CD4-positive, alpha-beta T cell treated with Interleukin-6 for 4 hours (primary cell): ENCODE measurements around the gene DOCK10.
A peak's percentile ranks its signal among the peaks of the same experiment; 100 is the strongest.
"Not testable (repeated sequence)": the region's sequence is repeated elsewhere in the genome, so short reads cannot be mapped to it uniquely, and the experiment has no call there.

ENCODE experiments used
- DNase-seq: peaks from one replicate; pipeline ENCODE4 v3.0.0-alpha.2; 2020; ENCODE audit warnings: mixed read lengths

Gene DOCK10

DNA sequence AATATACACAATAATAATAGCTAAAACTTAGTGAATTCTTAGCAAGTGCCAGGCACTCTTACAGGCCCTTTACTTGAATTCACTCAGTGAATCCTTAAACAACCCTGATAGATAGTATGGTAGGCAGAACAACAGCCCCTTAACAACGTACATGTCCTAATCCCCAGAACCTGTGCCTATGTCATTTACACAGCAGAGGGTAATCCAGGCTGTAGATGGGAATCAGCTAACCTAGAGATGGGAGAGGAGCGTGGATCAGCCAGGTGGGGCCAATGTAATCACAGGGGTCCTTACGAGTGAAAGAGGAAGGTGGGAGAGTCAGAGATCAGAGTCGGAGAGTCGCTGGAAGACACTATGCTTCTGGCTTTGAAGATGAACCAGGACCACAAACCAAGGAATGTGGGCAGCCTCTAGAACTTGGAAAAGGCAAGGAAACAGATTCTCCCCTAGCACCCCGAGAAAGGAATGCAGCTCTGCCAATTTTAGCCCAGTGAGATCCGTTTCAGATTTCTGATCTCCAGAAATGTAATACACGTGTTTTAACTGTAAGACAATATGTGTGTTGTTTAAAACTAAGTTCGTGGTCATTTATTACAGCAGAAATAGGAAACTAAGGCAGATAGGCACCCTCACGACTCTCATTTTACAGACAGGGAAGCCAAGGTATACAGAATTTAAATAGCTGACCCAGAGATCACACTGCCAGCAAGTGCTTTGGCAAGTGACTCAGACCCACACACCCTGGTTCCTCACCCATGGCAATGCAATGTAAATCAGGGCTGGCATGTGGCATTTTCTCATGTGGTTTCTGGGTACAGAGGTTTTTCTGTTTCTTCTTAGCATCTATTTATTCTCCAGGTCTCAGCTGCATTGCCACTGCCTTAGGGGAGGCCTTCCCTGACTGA is 68.9 kb downstream of the DOCK10 start:
- peak; percentile 46 for DNase-seq

DNA sequence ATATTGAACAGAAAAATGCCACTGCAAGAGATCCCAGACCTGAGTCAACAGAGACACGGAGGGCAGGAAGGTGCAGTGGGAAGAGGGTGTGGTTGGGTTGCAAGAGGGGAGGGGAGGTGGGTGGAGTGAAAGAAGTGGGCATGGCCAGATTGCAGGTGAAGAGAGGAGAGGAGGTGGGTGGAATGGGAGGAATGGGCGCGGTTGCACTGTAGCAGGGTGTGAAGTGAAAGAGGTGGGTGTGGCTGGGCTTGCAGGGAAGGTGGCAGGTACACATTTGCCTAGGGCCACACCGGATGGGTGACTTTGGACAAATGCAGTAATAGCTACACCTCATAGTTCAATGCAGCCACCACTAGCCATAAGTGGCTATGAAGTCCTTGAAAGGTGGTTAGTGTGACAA is 71.1 kb downstream of the DOCK10 start:
- DNase-seq, result peak; percentile 41

DNA sequence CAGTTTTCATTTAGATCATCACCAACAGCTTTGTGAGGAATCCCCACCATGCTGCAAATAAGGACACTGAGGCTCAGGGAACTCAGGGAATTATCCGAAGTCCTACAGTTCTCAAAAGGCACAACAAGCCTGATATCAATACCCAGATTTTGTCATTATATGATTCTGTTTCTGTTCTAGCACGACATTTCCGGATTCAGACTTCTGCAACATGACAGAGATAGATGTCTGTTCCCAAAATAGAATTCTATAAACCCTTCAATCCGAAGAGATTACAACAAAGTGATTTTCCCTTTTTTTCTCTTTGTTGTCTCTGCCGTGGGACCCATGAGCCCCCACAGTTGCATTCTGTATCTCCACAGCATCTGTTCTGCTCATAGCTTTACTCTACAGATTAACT is 72.0 kb downstream of the DOCK10 start:
- DNase-seq, result no peak

DNA sequence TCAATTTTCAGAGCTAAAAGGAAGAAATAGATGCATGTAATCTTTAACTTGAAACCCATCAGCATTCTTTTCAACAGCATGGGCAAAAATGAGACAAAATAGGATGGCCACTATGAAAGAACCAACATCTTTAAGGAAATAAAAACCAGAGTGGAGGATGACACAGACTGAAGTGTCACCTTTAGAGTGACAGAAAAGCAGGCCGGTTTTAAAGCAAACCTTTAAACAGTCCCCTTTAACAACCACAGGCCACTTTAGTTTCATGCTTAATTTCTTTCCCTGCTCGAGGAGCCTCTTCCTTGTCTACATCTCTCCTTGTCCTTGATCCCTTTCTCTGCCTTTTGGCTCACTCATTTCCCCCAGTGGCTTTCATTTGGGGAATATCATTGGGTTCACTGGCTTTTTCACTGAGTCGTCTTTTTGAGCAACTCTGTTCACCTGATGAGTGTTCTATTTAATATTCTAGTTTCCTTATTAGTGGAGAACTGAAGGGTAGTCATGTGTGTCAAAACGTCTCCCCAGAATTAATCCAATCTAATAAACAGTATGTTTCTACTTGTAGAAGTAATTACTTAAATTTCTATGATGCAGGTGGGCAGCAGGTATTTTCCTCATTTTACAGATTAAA is 72.5 kb downstream of the DOCK10 start:
- DNase-seq, result no peak

DNA sequence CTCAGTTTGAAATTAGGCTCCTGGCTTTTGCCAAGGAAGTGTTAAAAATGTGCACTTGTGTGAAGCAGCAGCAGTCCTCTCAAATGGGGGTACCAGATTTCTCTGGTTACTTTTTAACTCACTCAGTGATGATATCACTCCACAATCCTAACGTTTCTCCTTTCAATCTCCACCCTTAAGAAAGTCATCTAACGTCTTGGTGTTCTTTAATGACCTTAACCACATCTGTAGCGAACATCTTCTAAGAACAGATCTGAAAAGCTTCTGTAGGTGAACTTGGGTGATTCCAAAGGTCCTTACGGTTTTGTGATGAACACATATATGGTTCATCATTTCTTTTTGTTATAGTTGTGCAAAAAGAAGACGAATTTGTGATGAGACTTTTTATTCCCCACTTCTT is 73.2 kb downstream of the DOCK10 start:
- no peak for DNase-seq

DNA sequence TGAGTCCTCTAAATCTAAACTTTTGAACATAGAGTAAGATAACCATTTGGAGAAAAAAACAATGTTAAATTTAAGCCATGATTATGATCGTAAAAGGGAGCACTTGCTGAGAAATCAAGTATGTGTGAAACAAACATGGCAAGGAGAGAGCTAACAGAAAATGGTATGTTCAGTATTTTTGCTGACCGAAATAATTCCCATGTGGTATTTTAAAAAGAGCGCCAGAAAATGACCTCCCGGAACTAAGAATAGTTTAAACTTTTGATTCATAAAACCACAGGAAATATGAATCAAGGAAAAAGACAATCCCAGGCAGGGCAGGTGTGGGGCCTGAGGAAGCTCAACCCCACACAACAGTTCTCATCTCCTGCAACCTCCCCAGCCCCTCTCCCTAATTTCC is 74.2 kb downstream of the DOCK10 start:
- no peak for DNase-seq

DNA sequence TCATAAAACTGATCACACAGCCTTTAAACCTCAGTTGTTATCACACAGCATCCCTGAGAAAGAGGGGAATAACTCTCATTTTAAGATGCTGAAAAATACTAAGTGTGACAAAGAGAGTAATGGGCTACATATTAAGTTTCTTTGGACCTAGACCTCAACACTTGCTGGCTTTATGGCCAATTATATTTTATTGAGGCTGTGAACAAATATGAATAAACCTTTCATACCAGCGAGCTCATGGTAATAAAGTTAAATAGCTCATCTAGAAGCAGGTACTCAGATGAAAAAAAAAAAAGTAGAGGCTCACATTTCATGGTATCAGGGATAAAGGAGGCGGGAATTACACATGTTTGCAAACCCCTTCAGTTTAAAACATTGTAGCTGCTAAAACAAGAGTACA is 75.7 kb downstream of the DOCK10 start:
- no peak for DNase-seq

DNA sequence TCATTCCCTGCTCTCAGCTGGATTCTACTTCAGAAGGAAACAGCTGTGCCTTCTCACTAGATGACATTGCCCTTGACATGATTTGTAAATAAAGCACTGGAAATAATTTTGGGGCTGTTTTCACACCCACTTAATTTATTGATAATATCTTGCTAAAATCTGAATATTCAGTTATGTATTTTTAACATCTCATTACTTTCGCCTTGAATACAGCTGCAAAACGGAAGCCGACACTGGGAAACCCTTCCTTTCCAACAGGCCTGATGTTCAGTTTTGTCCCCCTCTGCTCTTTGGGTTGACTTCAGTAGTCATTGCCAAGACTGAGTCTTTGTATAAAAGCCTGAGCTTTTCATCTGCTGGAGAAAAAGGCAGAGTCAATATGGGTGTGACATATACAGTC is 82.7 kb downstream of the DOCK10 start:
- no peak for DNase-seq

DNA sequence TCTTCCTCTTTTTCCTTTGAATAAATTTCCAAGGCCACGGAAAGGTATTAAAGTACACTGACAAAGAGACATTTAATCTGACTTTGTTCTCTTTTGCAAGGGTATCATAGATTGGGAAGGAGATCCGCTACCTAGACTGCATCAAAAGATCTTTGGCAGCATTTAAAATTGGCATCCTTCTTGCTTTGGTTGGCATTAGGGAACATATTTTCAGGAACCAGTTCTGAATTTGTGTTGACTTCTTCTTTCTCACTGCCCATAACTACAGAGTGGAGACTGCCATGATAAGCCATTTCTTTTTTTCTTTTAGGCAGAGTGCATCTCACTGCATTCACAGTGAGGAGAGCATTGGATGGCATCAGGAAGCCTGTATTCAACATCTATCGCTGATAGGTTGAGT is 83.4 kb downstream of the DOCK10 start:
- DNase-seq, result no peak

DNA sequence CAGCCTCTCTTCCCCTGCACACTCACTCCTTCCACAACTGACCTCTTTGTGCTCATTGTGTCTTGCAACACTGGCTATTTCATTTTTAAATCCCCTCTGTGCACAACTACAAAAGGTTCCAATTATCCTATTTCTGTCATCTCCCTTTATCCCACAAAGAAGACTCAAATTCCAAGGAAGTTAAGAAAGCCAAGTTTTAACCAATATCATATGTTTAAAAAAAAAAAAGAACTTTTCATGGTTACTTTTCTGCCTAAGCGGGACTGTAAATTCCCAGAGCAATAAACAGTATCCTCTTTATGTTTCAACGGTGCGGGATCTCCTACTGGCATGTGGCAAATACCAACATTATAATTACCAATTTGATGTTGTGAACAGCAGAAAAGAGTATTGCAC is 83.8 kb downstream of the DOCK10 start:
- no peak for DNase-seq

DNA sequence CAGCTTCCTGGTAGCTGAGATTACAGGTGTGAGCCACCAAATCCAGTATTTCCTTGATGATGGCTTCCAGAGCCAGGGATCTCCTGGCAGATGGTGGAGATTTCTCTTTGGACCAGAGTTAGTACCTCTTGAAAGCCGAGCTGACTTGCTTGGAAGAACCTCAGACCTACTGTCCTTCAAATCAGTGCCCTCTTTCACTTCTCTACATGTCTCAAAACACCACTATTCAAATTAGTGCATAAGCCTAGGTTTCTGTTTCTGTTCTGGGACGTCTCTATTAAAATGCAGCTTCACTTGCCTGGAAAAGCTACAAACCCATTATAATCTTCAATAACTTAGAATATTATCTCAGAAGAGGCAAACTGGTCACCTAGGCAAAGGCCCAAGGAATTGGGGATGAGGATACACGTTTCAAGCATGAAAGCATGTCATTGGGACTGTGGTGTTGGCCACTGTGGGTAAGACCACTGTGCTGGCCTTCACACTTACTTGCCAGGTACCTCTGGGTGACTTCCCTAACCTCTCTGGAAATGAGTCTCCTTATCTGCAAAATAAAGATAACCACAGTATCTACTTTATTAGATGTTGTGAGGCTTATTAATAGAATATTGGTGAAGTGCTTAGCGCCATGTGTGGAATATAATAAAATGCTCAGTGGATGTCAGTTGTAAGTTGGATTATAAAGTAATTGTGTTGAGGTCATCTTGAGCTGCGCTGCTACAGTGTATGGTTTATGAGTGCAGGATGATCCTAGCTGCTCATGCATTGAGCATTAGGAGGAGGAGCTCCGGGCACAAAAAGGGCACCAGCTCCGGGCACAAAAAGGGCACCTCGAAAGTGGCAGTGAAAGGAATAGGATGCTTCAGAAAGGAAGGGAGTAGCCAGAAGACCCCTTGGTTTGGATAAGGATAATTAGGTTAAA is 84.5 kb downstream of the DOCK10 start:
- no peak for DNase-seq

DNA sequence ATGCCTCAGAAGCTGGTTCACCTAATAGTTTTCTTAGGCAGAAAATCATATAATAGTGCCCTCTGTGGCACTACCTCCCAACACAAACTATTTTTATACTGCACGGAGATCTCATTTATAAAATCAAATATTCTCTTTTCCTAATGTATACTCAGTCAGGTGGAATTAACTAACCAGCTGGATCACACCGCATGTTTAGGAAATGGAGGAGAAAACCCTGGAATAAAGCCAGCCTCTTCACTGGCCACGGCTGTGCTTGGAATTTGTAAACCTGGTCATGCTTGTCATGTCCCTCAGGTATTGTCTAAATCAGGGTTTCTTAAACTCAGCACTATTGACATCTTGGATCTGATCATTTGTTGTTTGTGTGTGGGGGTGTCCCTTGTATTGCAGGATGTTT is 85.6 kb downstream of the DOCK10 start:
- DNase-seq, result no peak

DNA sequence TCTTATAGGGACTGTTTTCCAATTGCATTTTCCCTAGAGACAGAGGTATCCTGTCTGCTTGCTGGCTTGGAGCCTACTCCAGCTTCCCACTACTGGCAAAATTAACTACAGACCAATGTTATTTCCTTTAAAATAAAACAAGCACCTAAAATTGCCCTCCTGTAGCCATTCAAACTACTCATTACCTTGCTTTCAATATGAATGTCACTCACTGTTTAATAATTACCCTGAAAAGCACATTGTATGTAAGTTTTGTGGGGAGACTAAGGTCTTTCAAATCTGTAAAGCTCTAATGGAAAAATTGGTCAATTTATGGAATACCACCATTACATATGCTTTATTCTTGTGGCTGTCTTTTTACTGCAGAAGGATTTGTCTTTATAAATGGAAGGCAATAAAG is 87.3 kb downstream of the DOCK10 start:
- no peak for DNase-seq

DNA sequence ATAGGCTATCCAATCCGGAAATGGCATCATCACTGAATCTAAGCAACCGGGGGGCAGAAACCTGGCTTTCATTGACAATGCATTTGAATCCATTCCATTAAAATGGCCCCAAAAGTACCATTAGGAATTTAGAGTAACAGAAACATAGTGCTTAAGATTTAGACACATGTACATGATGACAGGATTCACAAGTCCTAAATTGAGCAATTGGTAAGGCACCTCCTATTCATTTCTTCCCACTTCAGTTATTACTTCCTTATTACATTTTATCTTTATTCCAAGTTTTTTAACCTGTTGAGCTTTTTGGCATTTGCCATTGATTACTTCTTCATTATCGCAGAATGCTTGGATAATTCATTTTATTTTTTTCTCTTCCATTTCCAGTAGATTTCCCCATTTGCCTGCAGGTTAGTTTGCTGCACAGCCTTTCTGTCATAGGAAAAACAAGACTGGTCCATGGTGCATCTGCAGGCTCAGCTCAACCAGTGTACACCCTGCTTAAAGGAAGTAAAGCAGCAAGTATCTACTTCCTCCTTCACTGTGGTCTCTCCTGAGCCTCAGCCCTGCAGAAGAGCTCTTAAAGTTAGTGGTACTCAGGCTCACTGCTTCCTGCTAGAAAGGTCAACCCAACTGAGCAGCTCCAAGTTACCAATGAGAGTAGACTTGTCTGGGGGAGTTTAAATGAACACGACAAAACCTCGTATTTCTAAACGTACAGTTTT is 89.2 kb downstream of the DOCK10 start:
- DNase-seq, result peak; percentile 70

DNA sequence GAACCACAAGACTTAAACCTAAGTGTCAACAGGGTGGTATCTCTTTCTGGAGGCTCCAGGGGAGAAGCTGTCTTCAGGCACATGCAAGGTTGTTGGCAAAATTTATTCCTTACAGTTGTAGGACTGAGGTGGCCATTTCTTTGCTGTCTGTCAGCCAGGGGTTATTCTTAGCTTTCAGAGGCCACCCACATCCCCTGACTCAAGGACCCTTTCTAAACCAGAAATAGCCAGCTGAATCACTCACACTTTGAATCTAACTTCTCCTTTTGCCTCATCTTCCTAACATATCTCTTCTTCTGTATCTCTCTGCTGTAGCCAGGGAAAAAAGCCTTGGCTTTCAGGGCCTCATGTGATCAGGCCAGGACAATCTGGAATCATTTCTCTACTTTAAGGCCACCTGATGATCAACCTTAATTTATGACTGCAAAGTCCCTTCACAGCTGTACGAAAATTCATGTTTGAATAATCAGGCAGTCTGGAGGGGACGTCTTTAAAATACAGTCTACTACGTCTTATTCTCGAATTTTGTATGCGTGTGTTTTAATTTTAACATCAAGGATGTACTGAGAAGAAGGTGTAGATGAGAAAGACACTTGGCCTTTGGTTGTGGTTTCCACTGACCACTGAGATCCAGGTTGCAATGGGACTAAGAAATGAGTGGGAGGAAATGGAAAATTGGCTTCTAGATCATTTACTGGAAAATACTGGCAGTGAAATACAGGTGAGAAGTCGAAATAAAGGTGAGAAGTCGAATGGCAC is 90.4 kb downstream of the DOCK10 start:
- DNase-seq, result no peak

DNA sequence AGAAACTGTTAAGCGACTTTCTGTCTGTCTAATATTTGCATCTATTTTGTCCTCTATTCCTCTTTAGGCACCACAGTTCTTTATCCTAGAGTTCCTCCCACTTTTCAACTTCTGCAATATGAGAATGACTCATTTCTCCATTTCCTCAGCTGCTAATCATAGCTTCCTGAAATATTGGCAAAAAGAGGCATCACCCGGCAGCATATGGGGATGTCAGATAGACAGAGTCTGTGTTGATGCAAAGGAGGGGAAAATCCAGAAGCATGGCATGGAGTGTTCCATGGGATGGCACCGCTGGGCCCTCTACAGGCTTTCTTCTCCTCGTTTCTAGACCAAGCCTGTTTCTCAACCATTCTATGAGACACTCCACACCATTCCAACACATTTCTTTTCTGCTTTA is 93.4 kb downstream of the DOCK10 start:
- DNase-seq, result no peak

DNA sequence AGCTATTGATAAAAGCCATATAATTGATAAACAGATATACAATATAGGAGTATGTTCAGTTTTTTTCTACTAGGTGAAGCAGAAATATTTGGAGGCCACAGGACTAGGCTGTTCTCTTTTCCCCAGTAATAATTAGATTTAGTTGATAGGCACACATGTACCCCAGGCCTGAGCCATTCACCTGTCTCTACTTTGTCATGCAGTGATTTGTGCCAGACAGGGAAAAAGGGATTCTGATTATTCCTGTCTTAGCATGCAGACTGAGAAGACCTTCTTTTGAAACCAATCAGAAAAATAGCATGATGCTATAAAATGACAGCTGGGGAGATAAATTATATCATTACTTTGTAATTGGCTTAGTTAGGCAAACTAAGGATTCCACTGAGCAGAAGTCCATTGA is 94.3 kb downstream of the DOCK10 start:
- DNase-seq, result no peak

DNA sequence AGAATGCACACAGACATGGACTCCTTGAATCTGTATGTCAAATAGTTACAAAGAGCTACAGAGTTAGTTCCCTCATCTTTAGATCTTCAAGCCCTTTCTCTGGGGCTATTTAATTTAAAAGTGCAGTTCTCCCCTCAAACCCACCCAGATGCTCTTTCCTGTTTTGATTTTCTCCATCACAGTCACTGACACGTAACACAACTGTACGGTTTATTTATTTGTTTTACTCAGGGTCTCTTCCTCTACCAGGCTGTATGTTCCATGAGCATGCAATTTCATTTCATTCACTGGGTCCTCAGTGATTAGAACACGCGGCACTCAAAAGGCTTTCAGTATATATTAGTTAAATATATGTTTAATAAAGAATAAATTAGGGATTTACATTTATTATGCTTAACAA is 94.7 kb downstream of the DOCK10 start:
- no peak for DNase-seq

DNA sequence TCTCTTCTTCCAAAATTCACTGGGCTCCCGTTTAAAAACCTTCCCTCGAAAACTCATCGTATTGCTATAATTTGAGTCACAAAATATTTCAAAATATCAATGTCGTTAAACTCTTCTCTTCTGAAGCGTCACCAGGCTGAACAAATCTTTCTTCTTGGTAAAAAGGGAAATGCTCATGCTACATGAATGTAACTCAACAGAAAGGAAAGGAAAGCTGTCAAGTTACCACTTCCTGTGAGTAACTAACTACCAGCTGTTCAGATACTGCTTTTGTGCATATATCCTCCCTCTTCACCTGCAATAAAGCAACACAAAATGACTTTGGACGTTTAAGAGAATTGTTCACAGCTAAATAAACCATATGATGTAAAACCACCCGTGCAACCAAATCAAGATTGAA is 95.4 kb downstream of the DOCK10 start:
- no peak for DNase-seq

DNA sequence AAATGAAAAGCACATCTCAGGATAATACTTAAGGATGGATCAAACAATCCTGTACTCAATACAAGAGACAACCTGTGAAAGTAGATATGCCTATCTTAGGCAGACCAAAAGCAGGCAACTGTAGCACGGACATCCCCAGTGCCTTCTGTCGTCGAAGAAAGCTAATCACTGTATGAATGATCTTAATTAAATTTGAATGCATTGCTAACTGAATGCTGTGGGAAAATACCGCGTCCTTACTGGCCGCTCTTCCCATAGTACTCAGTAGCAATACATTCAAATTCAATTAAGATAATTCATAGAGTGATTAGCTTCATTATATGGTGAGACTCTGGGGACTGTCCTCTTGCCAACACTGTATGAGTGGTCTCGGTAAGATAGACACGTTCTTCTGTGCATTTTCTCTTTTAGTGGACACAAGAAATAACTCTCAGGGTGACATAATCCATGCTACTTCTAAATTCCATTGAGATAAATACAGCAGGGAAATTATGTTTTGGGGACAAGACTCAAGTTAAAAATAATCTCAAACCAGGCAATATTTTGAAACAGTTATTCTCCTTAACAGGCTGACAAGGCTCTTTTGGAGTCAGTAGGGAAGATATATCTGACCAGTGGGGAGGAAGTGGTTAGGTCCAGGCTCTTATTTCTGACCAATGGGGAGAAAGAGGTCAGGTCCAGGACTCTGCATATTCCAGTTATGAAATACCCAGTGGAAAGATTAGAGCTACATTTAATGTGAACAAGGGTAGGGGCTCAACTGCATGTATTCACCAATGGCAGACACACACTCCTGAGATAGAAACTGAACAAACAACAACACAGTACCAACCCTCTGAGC is 97.3 kb downstream of the DOCK10 start:
- DNase-seq, result no peak

DNA sequence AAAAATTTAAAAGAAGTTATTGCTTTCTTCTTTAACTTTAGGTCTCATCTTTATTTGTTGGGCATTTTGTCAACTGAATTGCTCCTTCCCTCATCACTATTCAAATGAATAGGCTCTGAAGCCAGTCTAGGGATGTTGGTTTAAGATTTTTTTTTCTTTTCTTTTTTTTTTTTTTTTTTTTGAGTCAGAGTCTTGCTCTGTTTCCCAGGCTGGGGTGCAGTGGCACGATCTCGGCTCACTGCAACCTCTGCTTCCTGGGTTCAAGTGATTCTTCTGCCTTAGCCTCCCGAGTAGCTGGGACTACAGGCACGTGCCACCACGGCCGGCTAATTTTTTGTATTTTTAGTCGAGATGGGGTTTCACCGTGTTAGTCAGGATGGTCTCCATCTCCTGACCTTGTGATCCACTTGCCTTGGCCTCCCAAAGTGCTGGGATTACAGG is 98.6 kb downstream of the DOCK10 start:
- DNase-seq, result not testable (repeated sequence)
